Panc1 (cell line): ENCODE data around the gene CRIP3.

ENCODE experiments used
- POLR2AphosphoS5 ChIP-seq: IDR thresholded peaks from 2 replicates; pipeline ENCODE4 v1.6.1; 2012; ENCODE audit warnings: mild to moderate bottlenecking, low read depth, low read length, moderate library complexity
- TCF7L2 ChIP-seq: IDR thresholded peaks from 2 replicates; pipeline ENCODE4 v1.6.1; 2011; ENCODE audit warnings: mild to moderate bottlenecking, low read depth, low read length, inconsistent platforms
- TF ChIP-seq, protein P1 (sequence below): fragments of 450-650 bp; IDR thresholded peaks from 2 replicates; pipeline ENCODE4 v1.5.1; 2017; ENCODE audit warnings: mild to moderate bottlenecking

GRCh38 chr6:43301081-43301870 lies 7.3 kb downstream of the CRIP3 start:
- TF ChIP-seq TCF7L2, result no peak
- TF ChIP-seq, protein P1, sequence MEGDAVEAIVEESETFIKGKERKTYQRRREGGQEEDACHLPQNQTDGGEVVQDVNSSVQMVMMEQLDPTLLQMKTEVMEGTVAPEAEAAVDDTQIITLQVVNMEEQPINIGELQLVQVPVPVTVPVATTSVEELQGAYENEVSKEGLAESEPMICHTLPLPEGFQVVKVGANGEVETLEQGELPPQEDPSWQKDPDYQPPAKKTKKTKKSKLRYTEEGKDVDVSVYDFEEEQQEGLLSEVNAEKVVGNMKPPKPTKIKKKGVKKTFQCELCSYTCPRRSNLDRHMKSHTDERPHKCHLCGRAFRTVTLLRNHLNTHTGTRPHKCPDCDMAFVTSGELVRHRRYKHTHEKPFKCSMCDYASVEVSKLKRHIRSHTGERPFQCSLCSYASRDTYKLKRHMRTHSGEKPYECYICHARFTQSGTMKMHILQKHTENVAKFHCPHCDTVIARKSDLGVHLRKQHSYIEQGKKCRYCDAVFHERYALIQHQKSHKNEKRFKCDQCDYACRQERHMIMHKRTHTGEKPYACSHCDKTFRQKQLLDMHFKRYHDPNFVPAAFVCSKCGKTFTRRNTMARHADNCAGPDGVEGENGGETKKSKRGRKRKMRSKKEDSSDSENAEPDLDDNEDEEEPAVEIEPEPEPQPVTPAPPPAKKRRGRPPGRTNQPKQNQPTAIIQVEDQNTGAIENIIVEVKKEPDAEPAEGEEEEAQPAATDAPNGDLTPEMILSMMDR, result no peak
- no peak for TF ChIP-seq POLR2AphosphoS5
